LNCaP clone FGC (cell line): ENCODE data around the gene PPIAL4G.
"Not testable (repeated sequence)": the region's sequence is repeated elsewhere in the genome, so short reads cannot be mapped to it uniquely, and the experiment has no call there.

Experiments used
- DNase-seq: peaks from one replicate; pipeline ENCODE4 v3.0.0-alpha.2; 2011; ENCODE audit warnings: low read depth
- H3K4me3 ChIP-seq: 2 replicates; pipeline ENCODE4 v1.5.1; 2011; ENCODE audit warnings: mild to moderate bottlenecking, low read depth, low read length, control low read depth
- TF ChIP-seq, protein P1 (sequence below): IDR thresholded peaks from 2 replicates; pipeline ENCODE4 v1.5.1; 2012; ENCODE audit warnings: mild to moderate bottlenecking; ENCODE audit not compliant: control insufficient read depth, insufficient read depth; ENCODE audit errors: extremely low read depth

The PPIAL4G gene

DNA sequence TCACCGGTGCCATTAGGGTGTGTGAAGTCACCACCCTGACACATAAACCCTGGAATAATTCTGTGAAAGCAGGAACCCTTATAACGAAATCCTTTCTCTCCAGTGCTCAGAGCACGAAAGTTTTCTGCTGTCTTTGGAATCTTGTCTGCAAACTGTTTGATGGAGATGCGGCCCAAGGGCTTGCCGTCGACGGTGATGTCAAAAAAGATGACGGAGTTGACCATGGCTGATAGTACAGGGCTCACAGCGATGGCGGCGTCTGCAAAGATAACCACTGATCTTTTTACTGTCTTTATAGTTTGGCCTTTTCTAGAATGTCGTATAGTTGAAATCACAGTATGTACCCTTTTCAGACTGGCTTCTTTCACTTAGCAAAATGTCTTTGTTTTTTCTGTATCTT lies at the start of gene PPIAL4G:
TSS of gene PPIAL4G (minus strand) at position 274 of the 400 bp plus-strand sequence. CDS start at position 224, 50 bp downstream.
- H3K4me3 ChIP-seq, DNase-seq: not testable (repeated sequence)

DNA sequence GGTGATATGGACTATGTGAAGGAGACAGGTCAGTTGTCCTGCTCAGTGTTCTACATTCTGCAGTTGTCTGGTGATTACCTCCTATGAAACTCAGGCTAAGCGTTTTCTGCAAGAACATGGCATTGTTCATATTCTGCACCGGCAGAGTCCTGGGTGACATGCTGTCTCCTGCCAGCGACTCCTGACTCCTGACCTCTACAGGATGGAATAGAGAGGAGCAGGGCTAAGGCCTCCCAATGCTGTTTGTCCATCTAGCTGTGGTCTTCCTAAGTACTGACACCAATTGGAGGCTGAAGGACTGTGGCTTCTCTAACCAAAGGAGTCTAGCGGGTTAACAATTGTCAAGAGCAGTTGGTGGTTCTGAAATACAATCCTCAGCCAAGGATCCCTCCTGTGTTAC lies 49.1 kb upstream of the PPIAL4G start:
- not testable (repeated sequence) for DNase-seq

DNA sequence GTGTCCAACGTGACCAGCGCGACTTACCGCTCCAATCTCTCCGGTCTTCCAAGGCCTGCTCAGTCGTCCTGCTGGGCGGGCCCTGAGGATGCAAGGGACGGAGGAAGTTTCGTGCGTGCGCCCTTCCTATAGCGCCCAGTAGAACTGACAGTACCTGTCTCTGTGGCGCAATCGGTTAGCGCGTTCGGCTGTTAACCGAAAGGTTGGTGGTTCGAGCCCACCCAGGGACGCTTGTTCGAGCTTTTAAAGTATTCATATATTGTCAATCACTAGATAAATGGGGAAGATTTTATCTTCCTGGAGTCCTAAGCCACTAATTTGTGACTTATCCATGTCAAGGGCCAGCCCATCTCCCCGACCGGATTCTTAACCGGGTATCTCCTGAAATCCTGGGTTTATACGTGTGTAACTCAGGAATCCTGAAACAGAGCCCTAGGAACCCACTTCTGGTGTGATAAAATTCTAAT lies 46.0 kb upstream of the PPIAL4G start:
- peak; percentile 72 for DNase-seq
- peak overlapping the region; percentile 39 for H3K4me3 ChIP-seq

More for the DNA sequence above, 49.1 kb upstream of the PPIAL4G start:
- H3K4me3 ChIP-seq, result not testable (repeated sequence)

DNA sequence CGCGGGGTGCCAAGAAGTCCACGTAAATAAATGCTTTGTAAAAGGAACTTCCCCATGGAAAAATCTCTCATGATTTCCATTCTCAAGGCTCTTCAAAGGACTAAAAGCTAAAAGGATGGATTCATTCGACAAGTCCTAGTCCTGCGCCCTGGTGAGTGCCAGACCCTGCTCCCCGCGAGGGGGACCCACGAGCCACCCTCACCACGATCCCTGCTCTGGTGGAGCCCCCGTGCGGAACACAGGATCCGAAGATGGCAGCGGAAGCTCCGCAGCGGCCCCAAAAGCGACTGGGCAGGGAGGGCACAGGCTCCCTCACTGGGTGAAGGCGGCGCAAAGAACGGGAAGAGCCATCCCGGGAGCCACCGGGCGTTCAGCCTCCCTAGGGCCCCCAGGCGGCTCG lies 45.5 kb upstream of the PPIAL4G start:
- TF ChIP-seq, protein P1, sequence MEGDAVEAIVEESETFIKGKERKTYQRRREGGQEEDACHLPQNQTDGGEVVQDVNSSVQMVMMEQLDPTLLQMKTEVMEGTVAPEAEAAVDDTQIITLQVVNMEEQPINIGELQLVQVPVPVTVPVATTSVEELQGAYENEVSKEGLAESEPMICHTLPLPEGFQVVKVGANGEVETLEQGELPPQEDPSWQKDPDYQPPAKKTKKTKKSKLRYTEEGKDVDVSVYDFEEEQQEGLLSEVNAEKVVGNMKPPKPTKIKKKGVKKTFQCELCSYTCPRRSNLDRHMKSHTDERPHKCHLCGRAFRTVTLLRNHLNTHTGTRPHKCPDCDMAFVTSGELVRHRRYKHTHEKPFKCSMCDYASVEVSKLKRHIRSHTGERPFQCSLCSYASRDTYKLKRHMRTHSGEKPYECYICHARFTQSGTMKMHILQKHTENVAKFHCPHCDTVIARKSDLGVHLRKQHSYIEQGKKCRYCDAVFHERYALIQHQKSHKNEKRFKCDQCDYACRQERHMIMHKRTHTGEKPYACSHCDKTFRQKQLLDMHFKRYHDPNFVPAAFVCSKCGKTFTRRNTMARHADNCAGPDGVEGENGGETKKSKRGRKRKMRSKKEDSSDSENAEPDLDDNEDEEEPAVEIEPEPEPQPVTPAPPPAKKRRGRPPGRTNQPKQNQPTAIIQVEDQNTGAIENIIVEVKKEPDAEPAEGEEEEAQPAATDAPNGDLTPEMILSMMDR, result peak; percentile 16; the same call in 1 of the 2 replicates
- not testable (repeated sequence) for H3K4me3 ChIP-seq, DNase-seq

DNA sequence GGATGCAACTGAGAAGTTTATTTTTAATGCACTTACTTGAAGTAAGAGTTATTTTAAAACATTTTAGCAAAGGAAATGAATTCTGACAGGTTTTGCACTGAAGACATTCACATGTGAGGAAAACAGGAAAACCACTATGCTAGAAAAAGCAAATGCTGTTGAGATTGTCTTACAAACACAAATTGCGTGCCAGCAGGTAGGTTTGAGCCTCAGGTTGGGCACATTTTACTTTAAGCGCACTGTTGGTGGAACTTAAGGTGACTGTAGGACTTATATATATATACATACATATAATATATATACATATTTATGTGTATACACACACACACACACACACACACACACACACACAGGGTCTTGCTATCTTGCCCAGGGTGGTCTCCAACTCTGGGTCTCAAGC lies 43.5 kb upstream of the PPIAL4G start:
- DNase-seq, H3K4me3 ChIP-seq: not testable (repeated sequence)

DNA sequence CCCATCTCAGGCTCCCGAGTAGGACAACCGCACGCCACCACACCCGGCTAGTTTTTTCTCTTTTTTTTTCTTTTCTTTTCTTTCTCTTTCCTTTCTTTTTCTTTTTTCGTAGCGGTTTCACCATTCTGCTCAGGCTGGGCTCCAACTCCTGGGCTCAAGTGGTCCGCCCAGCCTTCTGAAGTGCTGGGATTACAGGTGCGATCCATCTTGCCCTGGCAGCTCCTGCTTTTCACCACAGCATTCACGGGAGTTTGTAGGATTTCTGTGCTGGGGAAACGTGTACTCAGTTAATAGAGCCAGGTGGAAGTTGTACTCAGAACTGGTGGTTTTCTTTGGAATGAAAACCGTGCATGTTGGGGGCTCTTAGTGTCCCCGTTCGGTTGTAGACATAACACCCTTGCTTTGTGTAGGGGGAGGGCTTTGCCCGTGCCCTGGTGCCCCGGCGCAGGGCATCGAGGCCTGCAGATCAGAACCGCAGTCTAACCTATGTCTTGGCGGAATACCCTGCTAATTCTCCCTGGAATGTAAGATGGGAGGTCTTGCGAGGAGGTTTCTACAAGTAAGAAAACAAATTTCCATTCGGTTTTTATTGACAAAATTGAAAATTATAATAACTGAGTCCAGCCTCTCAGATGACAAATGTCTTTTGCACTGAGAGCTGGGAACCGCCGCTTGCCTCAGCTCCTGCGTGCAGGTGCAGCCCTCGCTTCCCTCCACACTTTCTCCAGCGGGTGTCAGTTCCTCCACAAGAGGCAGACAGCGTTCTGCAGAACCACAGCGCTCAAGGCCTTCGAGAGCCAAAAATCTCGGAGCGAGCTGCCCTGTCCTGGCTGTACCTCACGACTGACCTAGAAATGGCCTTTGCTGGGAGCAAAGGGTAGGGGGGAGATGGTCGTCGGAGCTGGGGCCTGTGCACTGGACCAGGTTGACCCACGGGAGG lies 40.4 kb upstream of the PPIAL4G start:
- H3K4me3 ChIP-seq, result peak overlapping the region; percentile 47
- DNase-seq, result not testable (repeated sequence)

DNA sequence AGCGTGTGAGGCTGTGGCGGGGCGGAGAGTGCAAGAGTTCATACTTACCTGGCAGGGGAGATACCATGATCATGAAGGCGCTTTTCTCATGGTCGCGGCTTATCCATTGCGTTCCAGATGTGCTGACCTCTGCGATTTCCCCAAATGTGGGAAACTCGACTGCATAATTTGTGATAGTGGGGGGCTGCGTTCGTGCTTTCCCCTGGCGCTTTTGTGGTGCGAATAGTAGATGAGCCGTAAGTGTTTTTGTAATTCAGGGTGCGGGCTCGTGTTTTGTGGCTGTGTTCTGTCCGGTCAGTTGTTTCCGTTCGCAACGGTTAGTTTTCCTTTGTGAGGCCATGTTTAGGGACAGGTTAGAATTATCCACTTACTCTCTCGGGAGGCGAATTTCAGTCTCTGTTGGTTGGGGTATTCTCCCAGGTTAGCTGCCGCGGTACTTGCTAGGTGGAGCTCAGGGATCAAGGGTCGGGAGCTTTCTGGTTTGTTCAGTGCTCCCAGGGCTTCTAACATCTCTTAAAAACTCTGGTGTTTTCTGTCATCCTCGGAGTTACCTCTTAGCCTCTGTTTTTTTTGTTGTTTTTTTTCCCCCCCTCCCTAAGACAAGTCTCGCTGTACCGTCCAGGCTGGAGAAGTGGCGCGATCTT lies 39.6 kb upstream of the PPIAL4G start:
- DNase-seq, result peak; percentile 98
- H3K4me3 ChIP-seq, result peak overlapping the region; percentile 47

DNA sequence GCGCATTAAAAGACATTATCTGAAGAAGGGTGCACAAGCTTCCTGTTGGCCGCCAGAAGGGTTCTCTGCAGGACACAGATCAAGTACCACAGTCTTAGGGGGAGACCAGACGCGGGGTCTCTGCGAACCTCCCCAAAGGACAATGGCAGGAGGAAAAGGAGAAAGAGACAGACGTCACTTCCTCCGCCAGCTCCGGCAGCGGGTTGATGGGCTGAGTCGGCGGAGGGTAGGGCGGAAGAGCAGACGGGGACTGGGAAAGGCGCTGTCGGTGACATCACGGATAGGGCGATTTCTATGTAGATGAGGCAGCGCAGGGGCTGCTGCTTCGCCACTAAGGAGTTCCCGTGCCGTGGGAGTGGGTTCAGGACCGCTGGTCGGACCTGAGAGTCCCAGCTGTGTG lies 39.0 kb upstream of the PPIAL4G start:
- peak overlapping the region; percentile 35 for H3K4me3 ChIP-seq
- DNase-seq, result peak; percentile 73

DNA sequence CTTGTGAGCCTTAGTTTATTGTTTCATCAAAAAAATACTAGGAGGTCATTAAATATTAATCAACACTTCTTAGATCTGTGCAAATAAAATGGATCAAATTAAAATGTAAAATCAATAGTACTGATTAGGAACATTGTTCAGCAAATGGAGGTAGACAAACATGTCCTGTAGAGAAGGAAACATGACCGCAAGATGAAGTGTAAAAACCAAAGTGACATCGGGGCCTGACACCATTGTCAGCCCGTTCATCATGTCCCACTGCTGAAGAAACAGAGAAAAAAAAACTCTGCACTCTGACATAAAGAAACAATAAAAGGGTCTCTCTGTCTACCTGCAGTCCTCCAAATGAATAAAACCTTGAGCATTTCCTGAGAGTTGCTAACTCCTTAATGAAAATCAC lies 31.2 kb upstream of the PPIAL4G start:
- DNase-seq, H3K4me3 ChIP-seq: not testable (repeated sequence)

DNA sequence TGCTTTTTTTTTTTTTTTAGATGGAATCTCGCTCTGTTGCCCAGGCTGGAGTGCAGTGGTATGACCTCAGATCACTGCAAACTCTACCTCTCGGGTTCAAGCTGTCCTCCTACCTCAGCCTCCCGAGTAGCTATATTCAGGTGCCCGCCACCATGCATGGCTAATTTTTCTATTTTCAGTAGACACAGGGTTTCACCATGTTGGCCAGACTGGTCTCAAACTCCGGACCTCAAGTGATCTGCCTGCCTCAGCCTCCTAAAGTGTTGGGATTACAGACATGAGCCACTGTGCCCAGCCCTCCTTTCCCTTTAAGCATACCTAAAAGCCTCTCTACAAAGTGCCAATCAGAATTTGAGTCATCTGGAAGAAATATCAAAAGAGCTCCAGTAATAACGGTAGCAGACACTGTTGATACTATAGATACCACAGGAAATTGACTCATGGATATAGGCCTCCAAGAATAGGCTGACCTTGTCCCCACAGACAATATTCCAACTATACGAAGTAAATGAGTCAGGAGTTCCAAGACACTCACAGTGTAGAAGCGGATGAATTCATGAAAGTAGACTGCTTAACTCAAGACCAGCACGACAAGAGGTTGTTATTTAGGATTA lies 29.6 kb upstream of the PPIAL4G start:
- DNase-seq, H3K4me3 ChIP-seq: not testable (repeated sequence)

DNA sequence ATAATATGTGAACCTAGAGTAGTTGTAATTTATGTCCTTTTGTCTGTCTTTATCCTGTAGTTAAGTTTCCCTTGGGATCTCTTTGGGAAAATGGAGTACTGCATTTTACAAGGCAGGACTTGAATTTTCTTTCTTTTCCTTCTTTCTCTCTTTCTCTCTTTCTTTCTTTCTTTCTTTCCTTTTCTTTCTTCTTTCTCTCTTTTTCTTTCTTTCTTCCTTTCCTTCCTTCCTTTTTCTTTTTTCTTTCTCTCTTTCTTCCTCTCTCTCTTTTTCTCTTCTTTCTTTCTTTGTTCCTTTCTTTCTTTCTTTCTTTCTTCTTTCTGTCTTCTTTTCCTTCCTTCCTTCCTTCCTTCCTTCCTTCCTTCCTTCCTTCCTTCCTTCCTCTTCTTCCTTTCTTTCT lies 10.8 kb upstream of the PPIAL4G start:
- H3K4me3 ChIP-seq, DNase-seq: not testable (repeated sequence)

DNA sequence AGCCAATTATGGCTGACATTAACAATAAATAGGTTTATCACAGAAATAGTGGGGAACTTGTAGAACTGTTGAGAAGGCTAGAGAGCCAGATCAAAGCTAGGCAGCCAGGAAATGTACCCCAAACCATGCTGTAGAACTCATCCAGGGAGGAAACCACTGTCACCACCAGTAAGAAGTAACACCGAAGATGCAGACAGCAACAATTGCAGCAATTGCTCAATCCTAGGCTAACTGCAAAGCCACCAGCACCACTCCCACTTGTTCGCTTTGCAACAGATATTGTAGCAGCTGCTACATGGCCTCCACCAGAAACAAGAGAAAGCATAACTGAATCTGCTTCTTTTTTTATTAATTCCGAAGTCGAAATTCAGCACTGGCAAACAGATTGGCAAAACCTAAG lies 2.0 kb downstream of the PPIAL4G start:
- DNase-seq, H3K4me3 ChIP-seq: not testable (repeated sequence)

DNA sequence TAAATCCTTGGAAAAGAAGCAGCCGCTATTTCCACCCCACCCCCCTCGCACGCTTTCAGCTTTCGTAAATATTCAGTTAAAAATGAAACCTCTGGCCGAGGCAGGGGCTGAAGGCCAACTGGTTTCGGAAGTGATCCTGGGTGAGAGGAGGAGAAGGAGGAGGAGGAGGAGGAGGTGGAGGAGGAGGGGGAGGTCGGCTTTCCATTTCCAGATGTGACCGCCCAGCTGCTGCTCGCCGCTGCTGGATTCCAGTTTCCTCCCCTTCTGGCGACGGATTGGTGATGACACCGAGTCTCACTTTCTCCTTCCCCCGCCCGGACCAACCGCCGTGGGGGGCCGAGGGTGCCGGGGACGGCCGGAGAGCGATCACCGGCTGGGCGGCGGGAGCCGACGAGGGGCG lies 23.4 kb downstream of the PPIAL4G start:
- peak overlapping the region; percentile 56 for H3K4me3 ChIP-seq
- not testable (repeated sequence) for DNase-seq

DNA sequence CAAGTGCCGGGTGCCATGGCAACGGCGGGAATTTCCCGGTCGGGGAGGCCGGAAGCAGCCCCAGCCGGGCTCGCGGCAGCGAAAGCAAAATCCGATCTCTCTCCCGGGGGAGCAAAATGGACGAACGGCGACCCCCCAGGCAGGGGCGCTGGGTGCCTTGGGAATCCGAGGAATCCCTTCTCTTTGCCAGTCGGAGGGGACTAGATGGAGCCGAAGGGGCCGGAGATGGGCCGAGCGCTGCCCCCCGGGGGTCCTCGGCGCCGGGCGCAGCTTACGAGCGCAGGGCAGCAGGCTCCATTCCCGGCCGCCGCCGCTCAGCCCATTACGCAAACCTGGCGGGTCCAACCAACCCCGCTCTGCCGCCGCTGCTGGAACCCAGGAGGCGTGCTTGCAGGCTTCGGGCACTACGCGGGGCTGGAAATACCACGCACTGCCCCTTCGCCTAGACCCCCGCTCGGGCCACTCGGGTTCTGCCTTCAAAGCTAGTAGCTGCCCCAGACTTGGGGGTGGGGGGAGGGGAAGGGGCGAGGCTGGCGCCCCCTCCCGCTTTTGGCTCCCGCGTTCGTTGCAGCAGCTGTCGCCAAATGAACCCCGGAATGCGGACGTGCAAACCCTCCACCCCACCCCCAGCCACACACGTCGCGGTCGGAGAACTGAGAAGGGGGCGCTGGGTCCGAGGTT lies 24.1 kb downstream of the PPIAL4G start:
- DNase-seq, result not testable (repeated sequence)
- H3K4me3 ChIP-seq, result peak overlapping the region; percentile 56

DNA sequence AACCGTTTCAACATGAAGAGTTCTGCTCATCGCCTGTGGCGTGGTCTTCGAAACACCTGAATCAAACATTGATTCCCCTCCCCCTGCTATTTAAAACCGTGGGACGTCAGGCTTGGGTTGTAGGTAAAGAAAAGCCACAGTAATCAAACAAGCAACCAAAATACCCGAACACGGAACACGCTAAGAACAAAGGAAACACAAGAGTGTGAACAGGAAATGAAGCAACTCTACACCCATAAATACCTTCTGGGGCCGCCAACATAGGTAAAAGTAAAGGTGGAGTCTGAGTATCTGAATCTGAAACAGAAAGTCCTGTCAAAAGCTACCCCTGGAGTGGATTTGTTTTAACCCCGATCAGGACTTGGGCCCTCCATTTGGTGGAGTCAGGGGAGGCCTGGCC lies 24.7 kb downstream of the PPIAL4G start:
- peak overlapping the region; percentile 56 for H3K4me3 ChIP-seq
- not testable (repeated sequence) for DNase-seq

DNA sequence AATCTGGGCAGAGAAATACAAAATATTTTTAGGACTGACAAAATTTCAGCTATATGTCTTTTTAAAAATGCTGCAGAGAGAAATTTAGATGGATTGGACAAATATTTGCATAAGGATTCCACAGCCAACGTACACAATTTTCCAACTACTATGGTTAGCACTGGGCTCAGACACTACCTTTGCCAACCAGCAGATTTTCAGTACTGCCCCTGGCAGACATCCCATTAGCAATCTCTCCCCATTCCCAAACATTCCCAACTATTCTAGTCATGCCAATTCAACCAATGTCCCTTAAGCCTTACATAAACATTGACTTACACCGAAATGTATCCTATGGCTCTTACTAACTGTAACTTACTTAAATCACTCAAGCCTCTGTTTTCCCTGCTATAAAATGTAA lies 30.3 kb downstream of the PPIAL4G start:
- peak; percentile 80 for DNase-seq
- H3K4me3 ChIP-seq, result not testable (repeated sequence)

DNA sequence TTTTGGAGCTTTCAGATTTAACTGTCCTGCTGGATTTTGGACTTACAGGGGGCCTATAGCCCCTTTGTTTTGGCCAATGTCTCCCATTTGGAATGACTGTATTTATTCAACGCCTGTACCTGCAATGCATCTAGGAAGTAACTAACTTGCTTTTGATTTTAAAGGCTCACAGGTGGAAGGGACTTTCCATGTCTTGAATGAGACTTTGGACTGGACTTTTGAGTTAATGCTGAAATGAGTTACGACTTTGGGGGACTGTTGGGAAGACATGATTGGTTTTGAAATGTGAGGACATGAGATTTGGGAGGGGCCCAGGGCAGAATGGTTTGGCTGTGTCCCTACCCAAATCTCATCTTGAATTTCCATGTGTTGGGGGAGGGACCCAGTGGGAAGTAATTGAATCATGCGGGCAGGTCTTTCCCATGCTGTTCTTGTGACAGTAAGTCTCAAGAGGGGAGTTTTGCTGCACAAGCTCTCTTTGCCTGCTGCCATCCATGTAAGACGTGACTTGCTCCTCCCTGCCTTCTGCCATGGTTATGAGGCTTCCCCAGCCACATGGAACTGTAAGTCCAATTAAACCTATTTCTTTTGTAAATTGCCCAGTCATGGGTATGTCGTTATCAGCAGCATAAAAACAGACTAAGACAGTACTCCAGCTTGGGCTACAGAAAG lies 43.3 kb downstream of the PPIAL4G start:
- DNase-seq, H3K4me3 ChIP-seq: not testable (repeated sequence)
